ENCODE data around the gene DDAH1. TPM values are rescaled to one million over a fixed set of nuclear protein-coding genes. Genes with fewer than 3 reads are reported as not detected.

DDAH1 gene
- total RNA-seq, 1 donor from 2014 or later: 36.8 TPM

GRCh38 chr1:85444381-85444780 lies 20.6 kb downstream of the DDAH1 start:
- no peak for DNase-seq (ENCODE audit: low read depth in 2 of 2)

GRCh38 chr1:85440612-85441011 lies 24.3 kb downstream of the DDAH1 start:
- peak in 1 of 2 donors; percentile 37 for DNase-seq (ENCODE audit: low read depth in 2 of 2)

GRCh38 chr1:85438353-85438752 lies 26.6 kb downstream of the DDAH1 start:
- peak; percentile 59 to 68 for DNase-seq (ENCODE audit: low read depth in 2 of 2)

DNA sequence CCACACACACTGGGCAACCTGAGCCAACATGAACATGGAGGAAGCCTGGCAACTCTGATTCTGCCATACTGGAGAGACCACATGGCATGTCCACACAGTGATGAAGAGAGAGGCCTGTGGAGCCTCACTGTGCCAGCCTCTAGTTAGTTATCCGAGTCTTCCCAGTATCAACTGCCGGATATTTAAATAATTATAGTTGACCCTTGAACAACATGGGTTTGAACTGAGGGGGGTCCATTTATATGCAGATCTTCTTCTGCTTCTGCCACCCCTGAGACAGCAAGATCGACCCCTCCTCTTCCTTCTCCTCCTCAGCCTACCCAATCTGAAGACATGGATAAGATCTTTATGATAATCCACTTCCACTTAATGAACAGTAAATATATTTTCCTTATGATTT lies 27.8 kb downstream of the DDAH1 start:
- no peak for DNase-seq (ENCODE audit: low read depth in 2 of 2)

GRCh38 chr1:85433096-85433495 lies 31.9 kb downstream of the DDAH1 start:
- DNase-seq (ENCODE audit: low read depth in 2 of 2): no peak

DNA sequence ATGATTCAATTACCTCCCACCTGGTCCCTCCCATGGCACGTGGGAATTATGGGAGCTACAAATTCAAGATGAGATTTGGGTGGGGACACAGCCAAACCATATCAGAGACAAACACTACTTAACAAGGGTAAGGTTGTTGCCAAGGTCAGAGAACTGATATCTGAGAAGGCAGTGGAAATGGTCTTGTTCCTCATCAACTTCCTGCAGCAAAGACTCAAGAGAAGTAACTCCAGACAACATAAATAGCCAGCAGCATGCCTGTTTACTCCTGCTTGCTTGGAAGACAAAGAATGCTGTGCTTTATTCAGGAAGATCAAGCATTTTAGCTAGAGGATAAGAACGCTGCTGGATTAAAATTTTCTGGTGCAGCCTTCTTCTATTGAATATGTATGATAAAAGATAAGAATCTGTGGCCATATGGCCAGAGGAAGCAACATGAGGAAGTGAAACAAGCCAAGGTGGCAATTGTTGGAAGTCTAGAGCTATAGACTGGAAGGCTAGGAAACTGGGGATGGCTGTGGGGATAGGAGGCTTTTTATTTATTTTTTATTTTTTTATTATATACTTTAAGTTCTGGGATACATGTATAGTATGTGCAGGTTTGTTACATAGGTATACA lies 36.4 kb downstream of the DDAH1 start:
- DNase-seq (ENCODE audit: low read depth in 2 of 2): peak in 1 of 2 donors; percentile 52

DNA sequence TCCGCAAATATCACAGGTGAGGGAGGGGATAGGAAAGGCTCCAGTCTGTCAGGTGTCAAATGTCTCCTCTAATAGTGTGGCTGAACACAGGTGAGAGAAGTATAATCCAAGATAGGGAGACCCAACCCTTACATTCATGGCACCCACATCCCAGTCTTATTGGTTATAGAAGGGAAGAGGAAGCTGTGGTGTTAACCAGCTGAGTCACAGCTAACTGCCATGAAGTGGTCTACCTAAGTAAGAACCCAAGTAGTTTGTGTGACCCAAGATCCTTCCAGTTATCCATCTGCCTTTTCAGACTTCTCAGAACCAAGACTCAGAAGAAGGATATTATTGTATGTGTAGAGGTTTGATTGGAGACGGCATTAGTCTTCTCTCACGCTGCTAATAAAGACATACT lies 37.1 kb downstream of the DDAH1 start:
- DNase-seq (ENCODE audit: low read depth in 2 of 2): no peak

DNA sequence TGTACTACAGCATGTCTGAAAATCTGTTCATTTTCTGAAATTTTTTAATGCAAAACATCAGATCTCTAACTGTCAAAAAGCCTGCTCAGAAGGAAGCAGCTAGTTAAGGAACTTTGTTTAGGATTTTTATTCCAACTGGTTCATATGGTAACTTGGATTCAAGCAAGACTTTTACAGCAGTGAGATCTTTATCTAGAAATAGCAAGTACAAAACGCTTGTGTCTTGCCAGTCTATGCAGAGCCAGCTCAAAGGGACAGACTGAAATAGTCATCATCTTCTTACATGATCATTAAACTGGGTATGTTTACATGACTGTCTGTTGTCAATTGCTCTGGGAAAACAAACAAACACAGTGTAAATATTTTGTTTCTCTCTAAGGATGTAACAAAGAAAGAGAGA lies 37.6 kb downstream of the DDAH1 start:
- no peak for DNase-seq (ENCODE audit: low read depth in 2 of 2)

- no peak for DNase-seq (ENCODE audit: low read depth in 2 of 2)
Measured at GRCh38 chr1:85421179-85421578, 43.8 kb downstream of the DDAH1 start.

DNA sequence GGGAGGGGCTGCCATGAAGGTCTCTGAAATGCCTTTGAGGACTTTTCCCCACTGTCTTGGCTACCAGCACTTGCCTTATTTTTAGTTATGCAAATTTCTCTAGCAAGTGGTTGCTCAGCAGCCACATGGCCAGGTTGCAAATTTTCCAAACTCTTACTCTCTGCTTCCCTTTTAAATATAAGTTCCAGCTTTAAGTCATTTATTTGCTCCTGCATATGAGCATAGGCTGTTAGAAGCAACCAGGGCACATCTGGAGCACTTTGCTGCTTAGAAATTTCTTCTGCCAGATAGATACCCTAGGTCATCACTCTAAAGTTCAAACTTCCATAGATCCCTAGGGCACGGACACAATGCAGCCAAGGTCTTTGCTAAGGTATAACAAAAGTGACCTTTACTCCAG lies 44.8 kb downstream of the DDAH1 start:
- no peak for DNase-seq (ENCODE audit: low read depth in 2 of 2)

GRCh38 chr1:85417876-85418275 lies 47.1 kb downstream of the DDAH1 start:
- DNase-seq (ENCODE audit: low read depth in 2 of 2): peak; percentile 43 to 82

DNA sequence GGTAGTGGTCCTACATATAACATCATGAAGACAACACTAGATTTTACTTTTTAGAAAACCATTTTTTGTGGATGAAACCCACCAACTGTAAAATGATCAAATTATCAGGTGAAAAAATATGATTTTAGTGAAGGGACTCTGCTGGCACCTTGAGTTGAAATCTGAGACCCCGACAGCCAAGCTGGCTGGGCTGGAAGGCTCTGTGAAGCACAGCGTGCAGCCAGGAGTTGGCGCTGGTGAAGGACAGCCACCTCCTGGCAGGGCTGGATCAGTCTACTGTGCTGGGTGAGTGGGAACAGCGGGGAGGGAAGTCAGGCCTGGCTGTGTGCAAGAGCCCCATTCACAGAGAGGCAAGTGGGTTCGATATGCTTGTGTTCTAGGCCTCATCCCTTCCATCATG lies 47.9 kb downstream of the DDAH1 start:
- DNase-seq (ENCODE audit: low read depth in 2 of 2): no peak

- DNase-seq (ENCODE audit: low read depth in 2 of 2): no peak
Measured at GRCh38 chr1:85413169-85413568, 51.8 kb downstream of the DDAH1 start.

GRCh38 chr1:85411567-85412305 lies 53.2 kb downstream of the DDAH1 start:
- no peak for DNase-seq (ENCODE audit: low read depth in 2 of 2)

DNA sequence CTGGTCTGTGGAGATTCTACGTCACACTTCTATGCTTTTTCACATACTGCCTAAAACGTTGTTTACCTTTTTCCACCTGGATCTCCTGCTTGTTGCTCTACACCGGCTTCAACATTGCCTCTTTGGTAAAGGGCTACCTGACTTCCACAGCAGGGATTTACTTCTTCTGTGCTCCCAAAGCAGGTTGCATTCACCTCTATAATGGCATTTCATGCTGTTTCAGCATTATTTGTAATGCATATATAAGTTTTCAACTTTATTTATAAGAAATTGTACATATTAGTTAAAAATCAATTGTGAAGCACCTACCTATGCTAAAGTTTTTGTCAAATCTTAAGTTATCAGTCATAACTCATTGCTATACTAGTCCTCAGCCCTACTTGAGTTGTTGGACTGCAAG lies 55.4 kb downstream of the DDAH1 start:
- DNase-seq (ENCODE audit: low read depth in 2 of 2): no peak

- DNase-seq (ENCODE audit: low read depth in 2 of 2): no peak
Measured at GRCh38 chr1:85407746-85408377, 57.1 kb downstream of the DDAH1 start.

DNA sequence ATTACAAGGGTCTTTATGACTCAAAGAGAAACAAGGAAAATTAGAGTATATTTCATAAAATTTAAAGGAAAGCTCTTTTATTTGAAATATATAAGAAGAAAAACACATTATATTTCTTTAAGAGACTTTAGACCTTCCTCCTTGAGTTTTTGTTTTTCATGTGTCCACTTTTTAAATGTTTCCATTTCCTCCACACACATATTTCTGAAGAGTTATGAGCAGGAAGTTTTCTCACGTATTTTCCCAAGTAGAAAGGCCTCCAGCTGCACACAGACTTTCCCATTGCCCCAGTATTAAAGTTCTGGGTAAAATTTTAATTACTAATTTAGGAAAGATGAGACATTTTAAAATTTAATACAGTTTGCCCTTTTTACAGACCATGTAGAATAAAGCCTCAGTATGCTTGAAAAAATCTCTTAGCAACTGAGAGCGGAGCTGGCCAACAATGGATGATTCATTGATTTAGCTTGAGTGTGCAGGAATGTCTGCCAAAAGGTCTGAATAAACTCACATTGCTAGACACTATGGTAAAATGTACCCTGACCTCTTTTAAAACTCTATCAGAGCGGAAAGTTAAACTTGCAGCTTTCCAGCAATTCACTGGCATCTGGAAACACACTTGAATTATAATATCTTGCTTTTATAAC lies 57.9 kb downstream of the DDAH1 start:
- peak; percentile 95 to 97 for DNase-seq (ENCODE audit: low read depth in 2 of 2)

- DNase-seq (ENCODE audit: low read depth in 2 of 2): no peak
Measured at GRCh38 chr1:85406081-85406480, 58.9 kb downstream of the DDAH1 start.

DNA sequence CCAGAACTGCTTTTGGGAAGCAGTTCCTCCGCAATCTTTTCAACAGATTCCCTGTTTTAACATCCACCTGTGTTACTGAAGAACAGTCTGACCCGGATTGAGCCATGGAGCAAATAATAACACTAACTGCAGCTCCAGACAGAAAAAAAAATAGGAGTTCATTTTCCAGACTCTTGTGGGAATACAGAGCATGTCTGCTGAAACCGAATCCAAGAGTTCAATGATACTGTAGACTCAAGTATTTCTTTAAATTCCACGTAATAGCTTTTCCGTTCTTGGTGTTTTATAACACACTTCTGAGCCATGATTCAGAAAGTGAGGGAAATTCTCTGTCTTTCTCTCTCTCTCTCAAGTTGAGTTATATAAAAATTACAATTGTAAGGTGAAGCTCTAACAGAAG lies 60.6 kb downstream of the DDAH1 start:
- no peak for DNase-seq (ENCODE audit: low read depth in 2 of 2)

DNA sequence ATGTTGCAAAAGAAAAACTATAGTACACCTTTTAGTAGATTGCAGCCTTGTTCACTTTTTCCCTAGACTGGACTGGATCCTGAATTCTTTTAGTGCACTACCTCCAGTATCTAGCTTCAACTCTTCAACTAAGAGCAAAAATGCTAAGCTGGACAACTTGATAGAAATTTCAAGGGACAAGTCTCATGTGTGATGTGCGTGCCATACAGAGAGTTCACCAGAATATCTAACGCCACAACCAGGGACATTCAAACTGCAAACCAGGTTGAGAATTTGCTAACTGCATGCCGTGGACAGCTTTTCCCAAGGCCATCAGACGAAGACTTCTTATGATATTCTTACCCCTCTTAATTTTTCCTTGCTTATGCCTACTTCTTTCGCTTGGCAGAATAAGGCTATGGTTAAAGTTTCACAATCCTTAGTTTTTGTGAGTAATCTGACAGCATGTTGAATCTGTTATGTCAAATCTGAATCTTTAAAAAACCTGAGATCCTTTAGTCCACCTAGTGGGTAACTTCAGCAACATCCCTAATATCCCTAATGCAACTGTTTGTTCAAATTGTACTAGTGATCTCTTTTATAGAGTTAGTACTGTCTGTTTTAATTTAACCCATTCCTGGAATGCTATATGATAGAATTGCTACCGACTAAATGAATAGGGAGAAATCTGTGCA lies 66.4 kb downstream of the DDAH1 start:
- peak; percentile 50 to 53 for DNase-seq (ENCODE audit: low read depth in 2 of 2)

DNA sequence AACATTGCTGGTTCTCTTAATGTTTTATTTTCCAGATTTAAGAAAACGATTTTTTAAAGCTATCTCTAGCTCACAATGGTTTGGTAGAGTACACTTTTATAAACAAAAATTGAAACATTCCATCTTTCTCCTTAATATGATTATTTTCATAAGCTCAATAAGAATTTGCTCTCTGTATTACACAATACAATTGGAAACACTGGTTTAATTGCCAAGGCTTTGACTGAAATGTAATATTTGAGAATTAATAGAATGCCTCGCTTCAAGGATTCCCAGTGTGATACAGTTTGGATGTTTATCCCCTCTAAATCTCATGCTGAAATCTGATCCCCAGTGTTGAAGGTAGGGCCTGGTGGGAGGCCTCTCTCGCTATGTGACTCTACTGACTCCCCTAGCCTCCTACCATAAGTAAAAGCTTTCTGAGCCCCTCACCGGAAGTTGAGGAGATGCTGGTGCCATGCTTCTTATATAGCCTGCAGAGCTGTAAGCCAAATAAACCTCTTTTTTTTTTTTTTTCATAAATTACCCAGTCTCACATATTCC lies 67.4 kb downstream of the DDAH1 start:
- DNase-seq (ENCODE audit: low read depth in 2 of 2): no peak

DNA sequence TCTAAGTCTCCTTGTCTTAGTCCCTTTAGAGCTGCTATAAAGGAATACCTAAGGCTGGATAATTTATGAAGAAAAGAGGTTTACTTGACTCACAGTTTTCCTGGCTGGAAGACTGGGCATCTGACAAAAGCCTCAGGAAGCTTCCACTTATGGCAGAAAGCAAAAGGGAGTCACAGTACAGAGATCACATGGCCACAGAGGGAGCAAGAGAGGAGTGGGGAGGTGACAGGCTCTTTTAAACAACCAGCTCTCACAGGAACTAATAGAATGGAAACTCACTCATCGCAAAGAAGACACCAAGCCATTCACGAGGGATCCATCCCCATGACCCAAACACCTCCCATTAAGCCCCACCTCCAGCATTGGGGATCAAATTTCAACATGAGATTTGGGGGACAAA lies 68.8 kb downstream of the DDAH1 start:
- no peak for DNase-seq (ENCODE audit: low read depth in 2 of 2)

Data from dermis microvascular lymphatic vessel endothelial cell (primary cell).